Limb (tissue), 2 donors: ENCODE data around the gene ACTN4.

ENCODE experiments used
- DNase-seq, 2 donors: peaks; one replicate each; pipeline ENCODE4 v3.0.0-alpha.2; 2016; ENCODE audit errors: extremely low spot score in 2 of 2

ACTN4 gene

GRCh38 chr19:38676878-38677646 lies 29.6 kb downstream of the ACTN4 start:
- no peak for DNase-seq

- DNase-seq: no peak
These were observed 30.9 kb downstream of the ACTN4 start for GRCh38 chr19:38678217-38678890.

DNA sequence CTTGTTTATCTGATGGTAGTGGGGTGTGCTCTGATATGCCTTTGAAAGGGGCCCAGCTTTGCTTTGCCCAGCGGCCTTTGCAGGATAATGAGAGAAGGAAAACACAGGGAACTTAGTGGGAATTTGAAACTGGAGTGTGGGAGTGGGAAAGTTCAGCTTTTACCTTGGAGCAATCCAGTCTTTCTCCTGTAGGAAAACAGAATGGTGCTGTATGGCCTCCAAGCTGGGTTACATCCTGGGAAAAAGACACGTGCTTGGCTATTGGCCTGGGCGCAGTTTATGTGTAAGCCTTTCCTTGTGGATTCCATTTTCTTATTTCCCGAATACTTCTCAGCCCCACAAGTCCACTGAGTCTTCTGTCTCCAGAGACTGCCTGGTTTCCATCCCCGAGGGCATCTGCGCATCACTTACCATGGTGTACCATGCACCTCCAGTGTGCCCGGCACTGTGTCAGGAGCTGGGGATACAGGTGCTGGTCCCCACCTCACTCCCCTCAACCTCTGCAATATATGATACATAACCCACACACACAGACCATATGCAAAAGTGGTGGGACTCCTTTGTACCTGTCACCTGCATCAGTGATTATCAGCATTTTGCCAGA lies 31.5 kb downstream of the ACTN4 start:
- DNase-seq: no peak

- no peak for DNase-seq
These were observed 32.4 kb downstream of the ACTN4 start for GRCh38 chr19:38679839-38680238.

DNA sequence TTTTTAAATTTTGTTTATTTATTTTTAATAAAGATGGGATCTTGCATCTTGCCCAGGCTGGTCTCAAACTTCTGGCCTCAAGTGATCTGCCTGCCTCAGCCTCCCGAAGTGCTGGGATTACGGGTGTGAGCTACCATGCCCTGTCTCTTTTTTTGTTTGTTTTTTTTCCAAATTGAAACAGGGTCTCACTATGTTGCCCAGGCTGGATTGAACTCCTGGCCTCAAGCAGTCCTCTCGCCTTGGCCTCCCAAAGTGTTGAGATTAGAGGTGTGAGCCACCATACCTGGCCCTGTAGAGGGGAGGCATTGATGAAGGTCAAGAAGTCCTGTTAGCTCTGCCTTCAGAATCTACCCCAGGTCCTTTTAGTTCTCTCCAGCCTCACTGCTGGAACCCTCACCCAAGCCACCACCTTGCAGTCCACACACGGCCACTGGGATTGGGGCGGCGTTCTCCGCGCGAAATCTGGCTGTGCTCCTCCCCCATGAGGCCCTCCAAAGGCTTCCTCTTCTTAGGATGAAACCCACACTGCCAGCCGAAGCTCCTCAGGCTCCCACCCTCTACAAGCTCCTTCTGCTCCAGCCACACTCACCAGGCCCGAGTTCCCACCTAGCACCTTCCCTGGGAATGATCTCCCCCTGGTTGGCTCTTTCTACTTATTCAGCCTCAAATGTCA lies 34.9 kb downstream of the ACTN4 start:
- DNase-seq: no peak

- DNase-seq: no peak
These were observed 35.5 kb downstream of the ACTN4 start for GRCh38 chr19:38682872-38683392.

GRCh38 chr19:38683393-38684077 lies 36.1 kb downstream of the ACTN4 start:
- no peak for DNase-seq

DNA sequence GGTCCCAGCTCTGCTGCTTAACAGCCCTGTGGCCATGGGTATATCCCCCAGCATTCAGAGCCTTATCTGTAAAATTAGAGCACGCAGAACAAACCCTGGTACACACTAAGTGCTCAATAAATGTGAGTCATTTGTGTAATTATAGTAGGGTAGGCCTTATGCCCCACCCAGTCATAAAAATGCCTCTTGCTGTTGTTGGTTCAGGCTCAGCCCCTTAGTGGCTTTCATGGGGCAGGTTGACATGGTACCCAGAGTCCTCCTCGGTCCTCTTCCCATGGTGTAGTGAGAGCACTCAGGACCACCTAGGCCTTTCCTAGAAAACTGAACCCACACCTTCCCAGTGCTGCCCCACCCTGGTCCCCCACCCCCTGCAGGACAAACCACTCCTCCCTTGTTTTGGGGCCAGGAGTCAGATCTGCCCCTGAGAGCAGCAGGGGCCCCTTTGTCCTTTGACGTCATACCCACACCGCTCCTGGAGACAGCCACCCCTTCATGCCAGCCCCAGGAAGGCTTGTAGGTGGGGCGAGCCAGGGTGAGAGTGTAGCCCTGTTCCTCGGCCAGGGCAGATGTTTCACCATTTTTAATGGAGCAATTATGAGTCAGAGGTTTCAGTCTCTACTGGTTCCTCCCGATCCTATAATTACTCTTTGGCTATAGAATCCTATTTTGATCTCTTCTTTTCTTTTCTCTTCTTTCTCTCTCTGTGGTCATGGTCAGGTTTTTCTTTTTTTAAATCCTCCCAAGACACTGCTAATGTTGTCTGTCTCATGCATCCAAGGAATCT lies 36.8 kb downstream of the ACTN4 start:
- DNase-seq: no peak

GRCh38 chr19:38684862-38685665 lies 37.6 kb downstream of the ACTN4 start:
- DNase-seq: no peak

DNA sequence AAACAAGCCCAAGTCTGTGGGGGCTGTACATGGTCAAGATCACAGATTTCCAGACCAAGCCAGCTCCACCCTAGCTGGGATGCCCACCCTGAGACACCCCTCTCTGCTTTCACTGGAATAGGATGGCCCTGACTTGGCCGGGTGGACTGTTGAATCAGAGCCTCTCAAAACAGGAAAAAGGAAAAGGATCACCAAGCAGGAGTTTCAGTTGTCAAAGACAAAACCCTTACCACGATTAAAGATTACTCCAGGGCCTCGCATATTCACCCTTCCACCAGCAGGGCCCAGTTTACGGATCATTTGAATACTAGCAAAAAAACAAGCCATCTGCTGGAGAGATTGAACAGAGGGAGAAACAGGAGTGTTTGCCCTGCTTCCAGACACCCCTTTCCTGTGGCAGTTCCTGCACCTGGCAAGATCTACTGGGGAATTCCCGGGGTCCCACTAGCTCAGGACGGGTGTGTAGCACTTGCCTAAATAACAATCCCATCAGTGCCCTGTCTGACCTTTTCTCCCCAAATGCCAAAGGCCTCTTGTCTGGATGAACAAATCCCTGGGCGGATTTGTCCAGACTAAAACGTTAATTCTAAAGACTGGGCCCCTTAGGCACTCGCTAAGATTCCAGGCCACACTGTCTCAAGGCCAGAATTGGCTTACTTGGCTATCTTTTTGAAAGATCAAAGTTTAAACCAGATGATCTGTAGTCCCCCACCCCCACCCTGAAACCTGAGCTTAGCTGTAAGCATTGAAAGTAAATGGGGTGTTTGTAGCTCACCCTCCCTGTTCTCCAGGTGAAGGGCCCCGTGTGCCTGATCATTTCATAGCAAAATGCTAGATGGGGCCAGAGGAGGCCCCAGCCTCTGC lies 38.4 kb downstream of the ACTN4 start:
- DNase-seq: no peak

DNA sequence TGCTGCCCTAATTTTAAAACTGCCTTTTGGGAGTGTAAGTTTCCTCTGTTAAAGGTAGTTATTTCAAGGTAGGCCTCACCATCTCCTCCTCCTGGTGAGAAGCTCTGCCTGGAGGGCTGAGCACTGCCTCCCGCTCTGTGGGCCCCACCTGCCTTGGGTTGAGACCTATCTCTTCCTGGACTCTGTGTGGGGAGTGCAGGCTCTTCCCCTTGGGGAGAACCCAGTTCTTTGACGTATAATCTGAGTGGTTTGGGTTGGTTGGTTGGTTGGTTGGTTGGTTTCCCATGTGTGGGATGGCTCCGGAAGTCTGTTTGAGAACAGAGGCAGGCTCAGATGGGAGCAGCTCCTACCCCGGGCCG lies 39.1 kb downstream of the ACTN4 start:
- DNase-seq: no peak

- no peak for DNase-seq
These were observed 40.5 kb downstream of the ACTN4 start for GRCh38 chr19:38687837-38688378.

DNA sequence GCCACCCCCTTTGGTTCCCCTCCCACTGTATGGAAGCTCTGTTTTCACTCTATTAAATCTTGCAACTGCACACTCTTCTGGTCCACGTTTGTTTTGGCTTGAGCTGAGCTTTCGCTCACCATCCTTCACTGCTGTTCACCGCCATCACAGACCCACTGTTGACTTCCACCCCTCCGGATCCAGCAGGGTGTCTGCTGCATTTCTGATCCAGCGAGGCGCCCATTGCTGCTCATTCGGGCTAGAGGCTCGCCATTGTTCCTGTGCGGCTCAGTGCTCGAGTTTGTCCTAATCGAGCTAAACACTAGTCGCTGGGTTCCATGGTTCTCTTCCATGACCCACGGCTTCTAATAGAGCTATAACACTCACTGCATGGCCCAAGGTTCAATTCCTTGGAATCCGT lies 42.7 kb downstream of the ACTN4 start:
- no peak for DNase-seq

- DNase-seq: no peak
These were observed 43.4 kb downstream of the ACTN4 start for GRCh38 chr19:38690832-38691231.

- DNase-seq: no peak
These were observed 44.5 kb downstream of the ACTN4 start for GRCh38 chr19:38691938-38692457.

DNA sequence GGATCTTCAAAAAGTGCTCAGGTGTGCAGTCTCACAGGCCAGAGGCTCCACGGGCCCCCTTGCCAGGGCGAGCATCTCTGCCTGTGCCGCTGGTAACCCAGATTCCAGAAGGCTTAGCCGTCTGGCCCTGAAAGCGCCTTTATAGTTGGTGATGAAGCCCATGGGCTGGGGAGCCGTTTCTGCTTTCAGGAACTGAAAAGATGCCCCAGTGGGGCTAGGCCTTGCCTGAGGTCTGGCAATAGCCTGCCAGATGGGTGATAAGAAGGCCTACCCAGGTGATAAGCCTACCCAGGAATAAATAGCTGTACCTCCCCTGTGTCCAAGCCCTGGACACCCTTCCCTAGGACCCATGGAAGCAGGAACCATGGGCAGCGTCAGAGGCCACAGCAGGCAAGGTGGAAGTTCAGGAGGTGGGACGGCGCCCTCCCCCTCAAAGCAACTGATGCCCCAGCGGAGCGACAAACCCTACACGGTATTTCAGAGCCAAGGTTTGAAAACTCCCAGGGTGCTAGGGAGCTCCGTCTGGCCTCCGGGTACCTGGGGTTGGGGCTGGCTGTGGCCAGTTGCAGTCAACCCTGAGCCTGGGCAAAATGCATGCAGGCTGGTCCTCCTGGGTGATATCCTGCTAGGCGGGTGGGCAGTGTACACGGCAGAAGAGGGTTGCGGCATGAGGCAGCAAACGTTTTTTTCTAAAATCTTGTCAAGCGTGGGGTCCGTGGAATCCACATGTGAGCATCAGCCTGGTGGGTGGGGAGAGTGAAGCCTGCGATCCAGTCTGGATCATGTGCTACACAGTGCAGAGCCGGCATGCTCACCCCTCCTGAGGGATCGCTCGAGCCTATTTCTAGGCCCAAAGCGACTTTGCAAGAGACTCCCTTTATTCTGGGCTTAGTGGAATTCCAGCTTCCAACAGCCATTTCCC lies 45.3 kb downstream of the ACTN4 start:
- no peak for DNase-seq
